HG03439 (cell line): ENCODE data around the gene FUT8.

Experiments used
- ATAC-seq: cut with Tn5 transposase; IDR thresholded peaks from one replicate; pipeline ENCODE4 v1.9.1; 2021; ENCODE audit warnings: mild to moderate bottlenecking, moderate library complexity; ENCODE audit not compliant: unreplicated experiment

Gene FUT8

DNA sequence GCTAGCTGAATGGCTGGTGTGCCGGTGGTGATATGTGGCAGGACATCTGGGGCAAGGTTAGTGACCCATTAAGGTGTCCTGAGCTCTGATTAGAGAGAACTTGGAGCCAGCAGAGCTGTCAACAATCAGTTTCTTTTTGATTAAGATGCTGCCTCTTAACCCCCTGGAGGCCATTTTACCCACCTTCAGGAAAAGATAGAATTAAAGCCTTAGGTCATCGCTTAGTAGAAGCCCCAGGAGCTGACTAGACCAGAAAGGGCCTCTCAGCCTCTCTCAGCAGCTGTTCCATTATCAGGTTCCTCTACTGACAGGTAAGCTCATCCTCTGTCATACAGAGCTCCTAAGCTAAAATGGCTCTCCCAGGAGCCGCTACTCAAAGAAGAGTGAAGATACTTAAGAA, 339.0 kb downstream of the FUT8 start:
- no peak for ATAC-seq

DNA sequence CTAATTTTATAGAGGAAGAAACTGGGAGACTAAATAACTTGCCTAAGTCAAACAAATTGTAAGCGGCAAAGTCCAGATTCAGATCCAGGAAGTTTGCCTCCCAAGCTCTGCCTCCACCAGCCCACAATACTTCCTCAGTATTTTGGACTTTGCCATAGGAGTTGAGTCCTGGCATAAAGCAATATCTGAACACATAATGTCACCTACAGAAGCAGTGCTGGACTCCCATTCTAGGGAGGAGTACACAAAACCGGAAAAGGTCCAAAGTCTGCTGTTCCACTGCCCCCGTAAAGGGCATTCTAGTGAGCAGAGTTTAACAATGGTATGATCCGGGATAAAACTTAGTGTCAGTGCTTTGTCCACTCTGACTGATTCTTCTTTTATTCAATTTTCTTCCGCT, 340.5 kb downstream of the FUT8 start:
- ATAC-seq, result no peak

DNA sequence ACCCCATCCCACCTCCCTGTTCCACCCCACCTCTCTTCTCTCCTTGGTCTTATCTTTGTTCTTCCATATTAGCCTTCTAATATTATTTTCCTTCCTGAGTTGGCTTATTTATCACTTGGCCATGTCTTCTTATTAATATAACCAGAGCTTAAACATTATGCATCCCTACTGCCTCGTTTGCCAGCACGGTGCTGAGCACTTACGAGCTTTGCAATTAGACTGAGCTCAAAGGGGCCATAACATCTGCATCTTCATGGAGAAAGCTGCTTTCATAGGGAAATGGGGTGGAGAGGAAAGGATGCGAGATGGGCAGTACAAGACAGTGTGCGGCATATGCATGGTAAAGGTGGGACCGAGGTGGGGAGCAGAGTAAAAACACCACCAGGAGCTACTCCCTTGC, 342.8 kb downstream of the FUT8 start:
- ATAC-seq, result no peak

DNA sequence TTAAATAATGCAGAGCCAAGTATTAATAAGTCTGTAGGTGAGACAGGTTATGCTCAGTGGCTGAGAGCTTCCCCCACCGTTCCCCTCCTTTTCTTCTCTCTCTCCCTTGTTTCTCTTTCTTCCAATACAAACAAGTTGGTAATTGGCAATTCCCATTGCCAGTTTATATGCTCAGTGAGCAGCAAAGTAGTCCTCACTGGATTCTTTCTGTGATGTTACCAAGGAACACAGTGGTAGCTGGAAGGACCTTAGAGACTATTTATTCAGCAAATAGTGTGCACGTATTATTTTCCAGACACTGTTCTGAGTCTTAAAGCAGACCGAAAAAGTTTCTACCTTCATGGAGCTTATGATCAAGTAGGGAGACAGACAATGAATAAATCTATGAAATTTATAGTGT, 344.4 kb downstream of the FUT8 start:
- ATAC-seq, result no peak

DNA sequence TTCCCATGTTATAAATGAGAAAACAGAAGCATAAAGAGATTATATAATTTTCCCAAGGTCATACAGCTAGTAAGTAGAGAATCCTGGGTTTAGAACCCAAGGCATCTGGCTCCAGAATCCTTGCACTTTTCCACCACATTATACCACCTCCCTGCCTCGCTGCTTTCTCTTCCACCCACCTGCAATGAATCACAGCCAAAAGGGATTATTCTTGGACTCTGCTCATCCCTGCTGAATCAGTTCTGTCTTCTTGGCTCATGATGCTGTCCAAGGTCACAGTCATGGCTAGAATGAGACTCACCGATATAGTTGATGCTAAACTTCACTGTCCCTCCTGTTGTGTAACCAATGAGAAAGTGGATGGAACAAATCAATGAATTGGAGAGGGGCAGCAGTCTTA, 356.6 kb downstream of the FUT8 start:
- ATAC-seq, result no peak

DNA sequence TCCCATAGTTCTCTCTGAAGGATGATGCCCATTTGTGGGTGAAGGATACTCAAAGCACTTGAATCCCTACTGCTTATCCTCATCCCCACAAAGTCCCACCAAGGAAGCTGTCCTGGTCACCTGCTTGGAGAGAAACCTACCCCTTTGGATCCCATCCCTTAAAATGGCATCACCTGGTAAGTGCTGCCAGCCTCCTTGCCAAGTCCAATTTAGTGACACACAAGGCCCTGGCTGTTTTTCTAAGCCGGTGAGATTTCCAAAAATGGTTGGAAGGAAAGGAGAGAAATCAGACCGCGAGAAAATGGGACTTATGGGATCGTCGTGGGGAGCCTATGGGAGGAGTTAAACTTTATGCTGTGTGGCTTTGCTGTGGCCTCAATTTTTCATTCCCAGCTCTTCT, 358.2 kb downstream of the FUT8 start:
- ATAC-seq, result no peak

DNA sequence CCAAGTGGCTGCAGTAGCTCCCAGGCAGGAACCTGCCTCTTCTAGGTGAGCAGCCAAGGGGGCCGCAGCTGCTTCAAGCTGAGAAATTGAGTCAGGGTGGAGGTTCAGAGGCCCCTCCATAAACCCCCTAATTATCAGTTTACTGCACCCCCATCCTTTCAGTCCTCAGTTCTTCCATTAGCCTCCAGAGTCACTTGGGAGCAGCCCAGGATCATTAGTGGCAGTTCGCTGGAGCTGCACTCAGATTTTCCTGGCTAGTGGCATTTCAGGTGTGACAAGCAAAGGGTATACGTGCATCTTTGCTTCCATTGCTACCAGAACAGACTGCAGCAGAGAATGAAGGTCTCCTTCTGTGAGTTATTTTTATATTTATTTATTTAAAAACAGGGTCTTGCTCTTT, 358.7 kb downstream of the FUT8 start:
- no peak for ATAC-seq

DNA sequence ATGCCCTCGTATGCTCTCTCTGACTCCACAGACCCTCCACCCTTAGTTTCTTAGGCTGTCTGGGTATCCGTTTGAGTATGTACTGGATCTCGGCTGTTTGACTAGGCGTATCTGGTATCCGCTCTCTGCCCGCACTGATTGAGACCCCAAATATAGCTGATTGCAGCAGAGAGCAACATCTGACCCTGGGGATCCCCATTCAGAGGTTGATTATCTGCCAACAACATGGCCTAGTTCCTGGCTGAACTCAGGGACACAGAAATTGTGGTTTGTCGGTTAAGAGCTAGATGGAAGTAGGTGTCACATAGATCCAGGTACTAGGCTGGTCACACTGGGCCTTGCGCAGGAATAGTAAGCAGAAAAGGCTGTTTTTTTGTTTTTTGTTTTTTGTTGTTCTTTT, 359.9 kb downstream of the FUT8 start:
- no peak for ATAC-seq

DNA sequence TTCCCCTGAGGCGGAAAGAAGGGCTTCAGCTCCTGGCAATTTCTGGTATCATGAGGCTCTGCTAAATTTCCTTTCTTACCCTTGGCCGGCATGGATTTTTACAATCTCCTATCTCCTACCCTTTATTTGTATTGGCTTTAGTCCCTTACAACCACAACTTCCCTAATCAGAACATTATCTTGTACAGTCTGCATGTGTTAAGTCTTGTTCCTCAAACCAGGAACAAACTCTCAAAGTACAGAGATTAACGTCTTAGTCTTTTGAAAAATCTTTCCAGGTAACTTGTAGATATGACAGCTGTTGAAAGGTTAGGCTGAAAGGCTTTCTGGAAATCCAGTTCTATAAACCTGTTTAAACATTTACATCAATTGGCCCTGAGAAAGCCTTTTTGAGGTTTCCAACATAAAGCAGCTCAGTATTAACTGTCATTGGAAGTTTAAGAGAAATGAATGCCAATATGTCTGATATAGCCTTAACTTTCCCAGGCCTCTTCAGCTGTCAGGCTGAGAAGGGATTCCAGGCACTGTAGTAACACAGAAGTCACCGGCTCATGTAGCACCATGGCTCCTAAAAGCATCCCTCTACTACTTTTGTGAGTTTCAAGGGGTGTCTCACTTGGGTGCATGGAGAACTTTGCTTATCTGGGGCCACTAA, 360.5 kb downstream of the FUT8 start:
- no peak for ATAC-seq

DNA sequence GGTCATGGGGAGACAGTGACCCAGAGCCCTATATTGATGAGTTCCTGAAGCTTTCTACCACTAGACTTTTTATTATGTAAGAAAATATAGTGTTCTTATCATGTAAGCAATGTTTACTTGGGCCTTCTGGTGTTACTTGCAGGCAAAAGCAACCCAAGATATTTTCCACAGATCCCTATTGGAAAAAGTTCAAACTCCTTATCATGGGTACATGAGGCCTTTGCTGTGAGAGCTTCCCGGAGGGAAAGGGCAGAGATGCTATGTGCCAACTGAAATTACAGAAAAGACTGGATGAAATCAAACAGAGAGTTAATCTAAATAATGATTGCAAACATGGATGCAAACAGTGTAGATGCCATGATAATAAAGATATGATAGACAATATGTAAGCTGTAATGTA, 361.5 kb downstream of the FUT8 start:
- ATAC-seq, result no peak

DNA sequence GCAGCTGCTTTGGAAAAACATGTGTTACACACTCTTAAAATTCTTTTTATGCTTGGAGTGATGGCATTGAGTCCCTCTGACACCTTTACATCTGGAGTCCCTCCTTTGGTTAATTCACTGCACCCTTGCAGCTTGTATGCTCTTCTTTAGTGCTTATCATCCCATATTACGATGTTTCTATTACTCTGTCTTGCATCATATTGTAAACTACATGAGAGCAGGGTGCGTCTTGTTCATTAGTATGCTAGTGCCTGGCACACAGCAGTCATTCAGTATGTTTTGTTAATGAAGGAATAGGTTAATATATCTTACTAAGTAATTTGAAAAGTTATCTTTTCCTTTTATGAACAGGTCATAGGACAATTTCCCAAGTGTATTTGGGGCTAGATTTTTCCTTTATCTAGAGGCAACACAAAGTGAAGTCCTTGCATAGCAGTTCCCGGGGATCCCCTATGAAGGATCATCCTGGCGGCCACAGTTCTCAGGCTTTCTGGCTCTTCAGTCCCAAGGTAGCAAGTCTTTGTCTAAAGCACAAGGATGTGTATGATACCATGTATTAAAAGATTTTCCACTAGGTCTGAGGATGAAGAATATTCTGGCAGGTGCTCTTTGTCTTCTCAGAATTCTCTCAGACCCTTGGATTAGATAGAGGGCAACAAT, 363.8 kb downstream of the FUT8 start:
- no peak for ATAC-seq

DNA sequence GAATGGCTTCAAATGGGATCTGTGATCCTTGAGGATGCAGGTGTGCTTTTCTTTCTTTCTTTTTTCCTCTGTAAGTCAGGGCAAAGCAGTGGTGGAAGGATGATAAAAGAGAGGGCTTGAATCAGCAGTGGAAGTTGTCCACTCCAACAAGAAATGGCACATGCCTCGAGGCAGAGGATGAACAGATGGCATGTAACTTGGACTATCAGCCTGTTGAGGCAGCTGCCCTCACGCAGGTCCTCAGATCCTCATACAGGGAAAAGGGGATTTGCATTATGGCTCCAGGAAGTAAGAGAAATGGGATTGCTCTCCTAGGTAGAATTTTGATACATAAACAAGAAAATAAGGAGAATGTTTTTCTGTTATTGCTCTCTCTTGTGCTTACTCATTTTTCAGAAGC, 368.0 kb downstream of the FUT8 start:
- no peak for ATAC-seq

DNA sequence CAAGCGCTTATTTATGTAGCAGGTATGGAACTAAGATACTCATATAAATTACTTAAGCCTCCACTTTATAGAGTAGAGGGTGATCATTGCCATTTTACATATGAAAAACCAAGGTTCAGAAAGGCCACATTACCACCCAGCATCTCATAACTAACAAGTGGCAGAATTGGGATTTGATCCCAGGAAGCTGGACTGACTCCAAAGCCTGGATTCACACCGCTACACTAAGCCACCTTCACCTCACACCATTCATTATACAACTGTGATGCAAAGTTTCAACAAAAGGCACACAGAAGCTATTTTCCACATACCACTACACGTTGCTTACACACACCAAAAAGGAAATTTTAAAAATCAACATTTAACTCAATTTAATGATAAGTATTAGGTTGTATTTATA, 370.6 kb downstream of the FUT8 start:
- no peak for ATAC-seq

DNA sequence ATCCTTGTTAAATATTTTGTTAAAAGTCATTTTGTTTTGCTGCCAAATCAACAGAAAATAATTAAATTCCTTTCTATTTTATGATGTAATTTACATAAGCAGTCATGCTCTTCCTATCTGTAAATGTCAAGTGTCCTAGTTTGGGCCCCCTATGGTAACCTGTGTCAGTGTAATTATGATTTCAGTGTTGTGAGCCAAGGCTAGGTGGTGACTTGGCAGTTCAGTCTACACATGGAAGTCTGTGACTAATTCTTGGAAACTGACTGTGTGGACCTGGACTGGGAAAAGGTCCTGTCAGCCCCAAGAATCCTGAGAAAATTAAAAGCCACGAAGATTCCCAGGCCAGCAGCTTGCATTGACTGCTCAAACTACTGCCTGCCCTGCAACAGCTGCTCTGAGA, 371.0 kb downstream of the FUT8 start:
- no peak for ATAC-seq

DNA sequence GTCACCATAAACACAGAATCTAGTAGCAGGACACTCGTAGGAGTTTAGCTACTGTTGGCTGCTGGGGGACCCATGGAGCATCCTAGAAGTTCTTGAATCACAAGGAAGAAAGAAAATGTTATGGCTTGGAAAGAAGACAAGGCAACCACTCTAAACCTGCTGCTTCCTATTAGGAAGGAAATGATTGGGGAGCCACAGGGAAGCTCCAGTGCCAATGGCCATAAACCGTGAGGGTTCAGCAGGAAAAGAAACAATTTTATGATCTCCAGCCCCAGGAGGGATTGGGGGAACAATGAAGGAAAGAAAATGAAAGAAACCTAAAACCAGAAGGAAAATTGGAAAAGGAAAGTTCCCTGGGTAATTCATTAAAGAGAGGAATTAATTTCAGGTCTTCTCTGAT, 372.0 kb downstream of the FUT8 start:
- ATAC-seq, result no peak

DNA sequence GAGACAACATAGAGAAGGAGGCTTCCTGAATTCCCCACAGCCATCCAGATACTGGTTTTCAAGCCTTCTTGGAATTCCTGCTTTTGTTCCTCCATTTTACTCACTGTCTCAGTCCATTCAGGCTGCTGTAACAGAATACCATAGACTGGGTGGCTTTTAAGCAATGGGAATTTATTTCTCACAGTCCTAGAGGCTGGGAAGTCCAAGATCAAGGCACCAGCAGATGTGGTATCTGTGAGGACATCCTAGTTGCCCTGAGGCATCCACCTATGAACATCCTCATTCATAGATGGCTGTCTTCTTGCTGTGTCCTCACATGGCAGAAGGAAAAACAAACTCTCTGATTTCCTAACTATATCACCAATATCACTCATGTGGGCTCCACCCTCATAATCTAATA, 374.9 kb downstream of the FUT8 start:
- ATAC-seq, result no peak

DNA sequence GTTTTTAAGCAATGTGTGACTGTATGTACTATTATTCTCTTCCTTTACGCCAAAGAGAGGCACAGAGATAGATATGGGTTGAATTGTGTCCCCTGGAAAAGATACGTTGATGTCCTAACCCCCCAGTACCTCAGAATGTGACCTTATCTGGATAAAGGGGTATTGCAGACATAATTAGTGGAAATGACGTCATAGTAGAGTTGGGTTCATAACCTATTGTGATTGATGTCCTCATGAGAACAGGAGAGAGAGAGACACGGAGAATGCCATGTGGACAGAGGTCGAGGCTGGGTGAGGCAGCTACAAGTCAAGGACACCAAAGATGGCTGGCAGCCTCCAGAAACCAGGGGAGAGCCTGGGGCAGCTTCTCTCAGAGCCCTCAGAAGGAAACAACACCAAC, 376.3 kb downstream of the FUT8 start:
- no peak for ATAC-seq

DNA sequence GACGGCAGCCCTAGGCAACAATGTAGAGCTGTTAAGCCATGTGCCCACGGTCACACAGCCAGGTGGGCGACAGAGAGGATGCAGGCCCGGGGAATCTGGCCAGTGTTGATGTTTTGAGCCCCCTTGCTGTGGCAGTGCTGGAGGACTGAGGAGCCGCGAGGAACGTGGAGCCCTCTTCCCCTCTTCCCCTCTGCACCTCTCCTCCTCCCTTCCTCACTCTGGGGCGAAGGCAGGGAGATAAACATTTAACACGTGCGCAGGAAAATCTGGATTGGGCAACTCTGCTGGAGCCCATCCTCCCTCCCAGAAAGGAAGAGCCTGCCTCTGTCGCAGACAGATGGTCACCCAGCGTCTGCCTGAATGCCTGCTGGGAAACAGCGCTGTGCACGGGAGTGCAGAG, 376.8 kb downstream of the FUT8 start:
- ATAC-seq, result no peak

DNA sequence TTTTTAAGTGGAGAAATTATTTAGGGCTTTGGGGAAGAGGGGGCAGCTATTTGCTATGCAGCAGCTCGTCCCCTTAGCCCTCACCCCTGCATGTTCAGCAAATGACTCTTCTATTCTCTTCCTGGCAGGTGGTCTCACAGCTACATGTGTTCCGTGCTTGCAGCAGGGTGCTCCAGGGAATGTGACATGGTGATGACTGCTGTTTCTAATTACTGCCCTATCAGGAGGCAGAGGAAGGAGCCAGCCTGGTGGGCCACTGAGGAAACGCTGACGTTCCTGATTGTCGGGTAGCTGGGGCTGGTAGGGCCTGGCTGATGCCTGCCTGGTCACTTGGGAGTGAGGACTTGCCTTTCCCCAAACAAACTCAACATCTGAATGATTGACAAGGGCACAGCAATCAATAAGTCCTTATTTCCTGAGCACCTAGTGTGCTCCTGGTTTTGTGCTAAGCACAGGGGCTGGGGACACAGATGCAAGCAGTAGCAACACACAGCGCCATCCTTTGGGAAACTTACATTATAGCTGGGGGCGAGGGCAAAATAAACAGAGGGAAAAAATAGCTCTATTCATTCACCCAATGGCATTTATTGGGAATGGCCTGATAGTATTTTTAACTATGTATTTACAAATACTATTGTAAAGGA, 377.8 kb downstream of the FUT8 start:
- no peak for ATAC-seq

DNA sequence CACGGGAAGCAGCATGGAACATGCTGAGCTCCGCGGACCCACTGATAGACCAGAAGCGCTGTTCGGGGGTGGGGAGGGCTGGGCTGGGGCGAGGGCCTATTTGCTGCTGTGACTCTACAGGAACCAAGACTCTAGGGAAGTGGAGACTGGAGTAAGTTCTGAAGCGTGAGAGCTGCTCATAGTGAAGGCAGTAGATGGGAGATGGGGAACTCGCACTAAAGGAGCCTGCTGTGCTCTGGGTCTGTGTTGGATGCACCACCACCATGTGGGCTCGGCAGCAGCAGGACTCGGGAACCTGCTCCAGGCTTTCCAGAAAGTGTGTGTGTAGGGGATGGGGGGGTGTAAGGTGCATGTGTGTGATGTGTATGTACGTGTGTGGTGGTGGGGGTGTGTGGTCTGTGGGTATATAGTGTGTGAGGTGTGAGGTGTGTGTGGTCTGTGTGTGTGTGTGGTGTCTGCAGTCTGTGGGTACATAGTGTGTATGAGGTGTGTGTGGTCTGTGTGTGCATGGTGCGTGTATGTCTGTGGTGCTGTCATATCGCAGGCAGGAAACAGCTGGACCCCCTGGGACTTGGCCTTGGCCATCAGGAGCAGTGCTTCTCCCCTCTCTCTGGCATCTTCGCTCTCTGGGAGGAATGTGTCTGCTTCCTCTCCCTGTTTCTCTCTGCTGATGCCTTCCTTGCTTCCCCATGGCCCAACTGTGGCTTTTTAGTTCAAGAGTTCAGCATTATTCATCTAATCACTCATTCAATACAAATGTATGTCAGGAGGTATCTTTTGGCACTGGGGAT, 378.9 kb downstream of the FUT8 start:
- ATAC-seq, result no peak

DNA sequence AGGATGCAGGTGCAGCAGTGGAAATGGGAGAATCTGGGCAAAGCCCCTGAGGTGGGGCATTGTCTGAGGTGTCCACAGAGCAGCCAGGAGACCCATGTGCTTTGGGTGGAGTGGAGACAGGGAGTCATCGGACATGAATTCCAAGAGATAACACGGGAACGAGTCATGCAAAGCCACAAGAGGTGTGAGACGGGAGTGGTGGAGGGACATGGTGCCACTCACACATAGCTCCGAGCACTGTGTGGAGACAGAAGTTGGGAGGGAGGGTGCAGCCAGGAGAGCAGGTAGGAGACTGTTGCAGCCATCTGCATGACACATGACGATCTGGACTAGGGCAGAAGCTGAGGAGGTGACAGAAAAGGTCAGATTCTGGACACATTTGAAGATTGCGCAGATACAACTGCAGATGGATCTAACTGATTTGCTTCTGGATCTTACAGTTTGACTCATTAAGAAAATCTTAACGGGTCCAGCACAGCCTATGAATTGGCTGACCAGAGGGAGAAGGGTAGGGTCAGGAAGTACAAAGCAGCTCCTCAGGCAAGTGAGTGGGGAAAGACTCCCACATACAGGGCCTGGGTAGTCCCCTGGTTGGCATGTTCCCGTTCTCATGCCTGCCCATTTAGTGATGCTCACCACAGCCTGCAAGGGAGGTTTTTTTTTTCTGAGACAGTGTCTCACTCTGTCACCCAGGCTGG, 379.8 kb downstream of the FUT8 start:
- no peak for ATAC-seq
